Cortex of kidney (tissue), 1 donor: ENCODE measurements around the gene RBL1.
"Not testable (repeated sequence)": the region's sequence is repeated elsewhere in the genome, so short reads cannot be mapped to it uniquely, and the experiment has no call there.

Experiments used
- DNase-seq: peaks from one replicate; lab custom pipeline; 2025; lab: John Stamatoyannopoulos, UW

RBL1 gene

GRCh38 chr20:36992802-36993334 lies 102.9 kb downstream of the RBL1 start:
- DNase-seq: no peak

GRCh38 chr20:36991703-36992102 lies 104.1 kb downstream of the RBL1 start:
- no peak for DNase-seq

GRCh38 chr20:36989797-36990196 lies 106.0 kb downstream of the RBL1 start:
- no peak for DNase-seq

- no peak for DNase-seq
Measured at GRCh38 chr20:36988494-36988966, 107.3 kb downstream of the RBL1 start.

- DNase-seq: no peak
Measured at GRCh38 chr20:36984257-36984638, 111.5 kb downstream of the RBL1 start.

GRCh38 chr20:36975099-36975818 lies 120.5 kb downstream of the RBL1 start:
- DNase-seq: no peak

- no peak for DNase-seq
Measured at GRCh38 chr20:36974660-36975059, 121.1 kb downstream of the RBL1 start.

- DNase-seq: no peak
Measured at GRCh38 chr20:36971103-36971502, 124.7 kb downstream of the RBL1 start.

GRCh38 chr20:36969478-36970186 lies 126.2 kb downstream of the RBL1 start:
- no peak for DNase-seq

GRCh38 chr20:36969051-36969450 lies 126.7 kb downstream of the RBL1 start:
- no peak for DNase-seq

- DNase-seq: no peak
Measured at GRCh38 chr20:36967636-36968035, 128.2 kb downstream of the RBL1 start.

- DNase-seq: not testable (repeated sequence)
Measured at GRCh38 chr20:36966965-36967364, 128.8 kb downstream of the RBL1 start.

GRCh38 chr20:36962354-36962941 lies 133.3 kb downstream of the RBL1 start:
- DNase-seq: not testable (repeated sequence)

GRCh38 chr20:36959242-36959641 lies 136.6 kb downstream of the RBL1 start:
- DNase-seq: no peak

GRCh38 chr20:36957875-36958667 lies 137.7 kb downstream of the RBL1 start:
- DNase-seq: no peak

GRCh38 chr20:36956674-36957073 lies 139.1 kb downstream of the RBL1 start:
- DNase-seq: no peak

- no peak for DNase-seq
Measured at GRCh38 chr20:36956016-36956415, 139.8 kb downstream of the RBL1 start.

GRCh38 chr20:36951979-36952738 lies 143.6 kb downstream of the RBL1 start:
- no peak for DNase-seq

GRCh38 chr20:36951198-36951978 lies 144.4 kb downstream of the RBL1 start, which contains the start of gene SAMHD1:
Gene SAMHD1 (minus strand): TSS chr20:36951708. CDS start chr20:36951643, 65 bp downstream.
- peak; percentile 69 for DNase-seq
